Frontal cortex (tissue), 4 donors: ENCODE measurements around the gene ATG13. TPM values are rescaled to one million over a fixed set of nuclear protein-coding genes. Genes with fewer than 3 reads are reported as not detected.
"Not testable (repeated sequence)": the region's sequence is repeated elsewhere in the genome, so short reads cannot be mapped to it uniquely, and the experiment has no call there.

Experiments used
- DNase-seq, 2 donors: peaks; one replicate each; pipeline ENCODE4 v3.0.0; 2012; ENCODE audit warnings: low spot score in 2 of 2
- FAIRE-seq: peaks from 2 replicates; lab custom pipeline; 2012; peaks lifted over from hg19 to GRCh38; lab: Jason Lieb, UNC
- total RNA-seq: library from RNA; depleted of rRNA; stranded (reverse); fragments of >200 nt; gene quantifications from one replicate; pipeline ENCODE4 v1.2.3, GENCODE V29; 2014
- donor health status: control.
- donor health status: control.
- donor health status: control.

ATG13 gene
- total RNA-seq, 1 donor from 2014 or later, result 47.7 TPM

DNA sequence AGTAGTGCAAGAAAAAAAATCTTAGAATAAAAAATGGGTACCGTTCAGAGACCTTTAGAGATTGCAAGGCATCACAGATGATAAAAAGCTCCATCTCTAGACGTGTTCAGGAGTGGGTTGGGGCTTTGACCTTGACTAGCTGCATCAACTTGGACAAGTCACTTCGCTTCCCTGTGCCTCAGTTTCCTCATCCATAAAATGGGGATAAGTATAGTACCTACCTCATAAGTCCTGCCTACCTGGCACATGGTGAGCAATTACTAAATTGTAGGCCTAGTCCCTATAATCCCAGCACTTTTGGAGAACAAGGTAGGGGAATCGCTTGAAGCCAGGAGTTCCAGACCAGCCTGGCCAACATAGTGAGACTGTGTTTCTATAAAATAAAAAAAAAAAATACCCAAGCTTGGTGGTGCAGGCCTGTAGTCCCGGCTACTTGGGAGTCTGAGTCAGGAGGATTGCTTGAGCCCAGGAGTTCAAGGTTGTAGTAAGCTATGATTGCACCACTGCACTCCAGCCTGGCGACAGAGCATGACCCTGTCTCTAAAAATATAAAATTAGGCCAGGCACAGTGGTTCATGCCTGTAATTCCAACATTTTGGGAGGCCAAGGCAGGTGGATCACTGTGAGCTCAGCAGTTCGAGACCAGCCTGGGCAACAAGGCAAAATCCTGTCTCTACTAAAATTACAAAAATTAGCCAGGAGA, 95.7 kb downstream of the ATG13 start:
- DNase-seq, result no peak
- FAIRE-seq, result no peak

DNA sequence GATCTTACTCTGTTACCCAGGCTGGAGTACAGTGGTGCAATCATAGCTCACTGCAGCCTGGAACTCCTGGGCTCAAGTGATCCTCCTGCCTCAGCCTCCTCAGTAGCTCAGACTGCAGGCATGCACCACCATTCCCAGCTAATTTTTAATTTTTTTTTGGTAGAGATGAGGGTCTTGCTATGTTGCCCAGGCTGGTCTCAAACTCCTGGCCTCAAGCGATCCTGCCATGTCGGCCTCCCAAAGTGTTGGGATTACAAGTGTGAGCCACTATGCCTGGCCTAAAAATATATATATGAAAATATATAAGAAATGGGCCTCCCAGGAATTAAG, 100.4 kb downstream of the ATG13 start:
- DNase-seq, FAIRE-seq: not testable (repeated sequence)

DNA sequence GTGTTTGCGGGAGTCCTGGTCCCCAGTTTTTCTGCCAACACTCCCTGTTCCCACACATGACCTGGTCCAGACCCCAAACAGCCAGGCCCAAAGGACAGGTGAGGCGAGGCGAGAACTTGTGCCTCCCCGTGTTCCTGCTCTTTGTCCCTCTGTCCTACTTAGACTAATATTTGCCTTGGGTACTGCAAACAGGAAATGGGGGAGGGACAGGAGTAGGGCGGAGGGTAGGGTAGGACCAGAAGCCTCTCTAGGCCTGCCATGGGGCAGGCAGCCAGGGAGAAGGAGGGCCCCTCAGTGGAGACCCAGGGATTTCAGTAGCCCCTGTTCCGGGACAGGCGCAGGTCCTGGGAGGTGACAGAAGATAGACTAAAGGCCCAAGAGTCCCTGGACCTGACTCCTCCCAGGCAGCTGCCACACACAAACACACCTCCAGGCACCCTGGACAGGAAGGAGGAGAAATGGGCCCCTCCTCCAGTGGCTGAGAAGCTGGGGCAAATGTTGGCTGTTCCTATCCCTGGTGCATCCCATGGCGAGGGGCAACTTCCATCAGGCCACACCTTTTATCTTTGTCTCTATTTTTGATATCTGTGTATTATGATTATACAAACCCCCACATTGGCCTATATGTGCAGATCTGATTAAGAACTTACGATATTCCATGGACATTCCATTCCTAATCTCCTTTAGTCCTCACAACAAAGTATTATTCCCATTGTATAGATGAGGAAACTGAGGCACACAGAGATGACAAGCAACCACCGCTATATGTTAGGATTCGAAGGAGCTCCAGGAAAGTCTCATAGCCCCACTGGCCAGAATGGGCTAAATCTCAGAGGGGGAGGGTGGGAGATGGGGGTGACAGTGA, 101.0 kb downstream of the ATG13 start:
- no peak for FAIRE-seq

DNA sequence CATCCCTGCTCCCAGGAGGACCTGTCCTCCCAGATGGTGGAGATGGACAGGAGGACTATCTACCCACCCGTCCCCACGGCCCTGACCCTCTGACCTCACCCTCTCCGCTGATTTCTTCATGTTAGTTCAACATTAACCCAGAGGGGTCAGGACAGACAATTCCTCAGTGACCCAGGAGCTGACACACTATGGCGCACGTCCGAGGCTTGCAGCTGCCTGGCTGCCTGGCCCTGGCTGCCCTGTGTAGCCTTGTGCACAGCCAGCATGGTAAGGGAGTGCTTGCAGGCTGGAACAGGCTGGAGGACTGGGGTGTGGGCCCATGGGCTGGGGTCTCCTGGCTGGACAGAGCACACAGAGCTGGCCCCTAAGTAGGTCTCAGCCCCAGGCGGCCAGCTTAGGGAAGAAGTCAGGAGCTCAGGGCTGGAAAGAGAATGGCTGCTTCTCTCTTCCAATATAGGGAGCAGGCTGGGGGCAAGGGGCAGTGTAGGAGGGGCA, 101.7 kb downstream of the ATG13 start, which contains the start of gene F2:
TSS of gene F2 (plus strand) at position 166 of the 495 bp plus-strand sequence. CDS start at position 189, 23 bp downstream.
- DNase-seq (no peak), FAIRE-seq (no peak)

More for the DNA sequence above, 101.0 kb downstream of the ATG13 start:
- DNase-seq, result no peak

DNA sequence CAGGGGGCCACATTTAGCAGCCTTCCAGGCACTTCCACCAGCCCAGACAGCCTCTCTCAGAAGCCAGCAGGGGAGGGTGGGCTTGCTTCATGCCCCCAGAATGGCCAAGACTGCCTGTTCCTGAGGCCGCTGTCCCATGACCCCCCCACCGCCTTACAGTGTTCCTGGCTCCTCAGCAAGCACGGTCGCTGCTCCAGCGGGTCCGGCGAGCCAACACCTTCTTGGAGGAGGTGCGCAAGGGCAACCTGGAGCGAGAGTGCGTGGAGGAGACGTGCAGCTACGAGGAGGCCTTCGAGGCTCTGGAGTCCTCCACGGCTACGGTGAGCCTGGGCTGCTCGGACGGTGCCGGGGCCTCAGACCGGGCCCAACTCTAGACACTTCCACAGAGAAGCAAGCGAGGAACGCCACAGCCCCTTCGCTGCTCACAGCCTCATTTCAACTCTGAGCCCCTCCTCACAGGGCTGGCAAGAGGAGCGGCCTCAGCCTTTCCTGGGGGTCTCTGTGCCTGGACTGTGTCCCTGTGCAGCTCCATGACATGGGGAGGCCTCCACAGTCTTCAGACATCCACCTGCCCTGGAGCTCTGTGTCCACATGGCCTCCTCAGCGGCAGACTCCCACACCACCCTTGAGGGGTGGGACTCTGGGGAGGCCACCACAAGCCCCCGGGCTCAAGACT, 102.3 kb downstream of the ATG13 start:
- DNase-seq (no peak), FAIRE-seq (no peak)

DNA sequence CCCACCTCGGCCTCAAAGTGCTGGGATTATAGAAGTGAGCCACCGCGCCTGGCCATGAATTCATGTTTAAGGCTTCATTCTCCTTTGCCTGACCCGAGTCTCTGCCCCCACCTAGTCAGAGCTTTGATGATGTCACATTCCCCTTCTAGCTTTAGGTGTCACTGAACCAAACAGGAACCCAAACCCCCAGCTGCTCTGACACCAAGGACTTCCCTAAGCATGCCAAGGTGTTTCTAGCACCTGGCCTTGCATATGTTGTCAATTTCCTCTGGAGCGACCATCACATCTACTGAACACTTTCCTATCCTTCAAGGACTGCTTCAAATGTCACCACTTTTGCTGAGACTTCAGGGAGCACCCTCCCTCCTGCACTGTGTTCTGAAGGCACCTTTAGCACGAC, 103.9 kb downstream of the ATG13 start:
- FAIRE-seq, result no peak

DNA sequence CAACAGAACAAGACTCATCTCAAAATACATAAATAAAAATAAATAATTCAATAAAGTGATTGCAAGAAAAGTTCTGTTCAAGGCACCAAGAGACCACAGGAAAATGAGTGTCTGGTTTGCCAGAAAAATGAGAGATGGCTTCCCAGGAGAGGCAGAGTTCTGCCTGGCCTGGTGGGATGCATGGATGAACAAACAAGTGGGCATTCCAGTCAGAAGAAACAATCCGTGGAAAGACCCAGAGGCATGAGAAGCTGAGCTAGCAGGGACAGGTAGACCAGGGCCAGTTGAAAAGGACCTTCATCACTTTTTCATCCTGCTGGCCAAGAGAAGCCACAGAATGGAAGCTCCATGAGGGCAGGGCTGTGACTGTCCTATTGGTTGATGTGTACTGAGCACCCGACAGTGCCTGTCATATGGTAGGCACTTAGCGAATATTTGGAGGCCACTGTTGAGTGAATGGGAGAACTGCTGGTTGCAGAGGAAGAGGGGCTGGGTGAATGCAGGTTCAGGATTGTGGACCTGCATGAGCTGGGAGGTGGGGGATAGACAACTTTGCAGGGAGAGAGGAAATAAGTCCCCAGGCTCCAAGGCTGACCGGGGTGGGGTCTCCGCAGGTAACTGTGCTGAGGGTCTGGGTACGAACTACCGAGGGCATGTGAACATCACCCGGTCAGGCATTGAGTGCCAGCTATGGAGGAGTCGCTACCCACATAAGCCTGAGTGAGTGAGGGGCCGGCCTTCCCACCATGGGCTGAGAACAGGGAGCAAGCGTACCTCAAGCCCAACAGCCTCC, 105.4 kb downstream of the ATG13 start:
- FAIRE-seq (no peak), DNase-seq (no peak)

More for the DNA sequence above, 103.9 kb downstream of the ATG13 start:
- DNase-seq, result no peak

DNA sequence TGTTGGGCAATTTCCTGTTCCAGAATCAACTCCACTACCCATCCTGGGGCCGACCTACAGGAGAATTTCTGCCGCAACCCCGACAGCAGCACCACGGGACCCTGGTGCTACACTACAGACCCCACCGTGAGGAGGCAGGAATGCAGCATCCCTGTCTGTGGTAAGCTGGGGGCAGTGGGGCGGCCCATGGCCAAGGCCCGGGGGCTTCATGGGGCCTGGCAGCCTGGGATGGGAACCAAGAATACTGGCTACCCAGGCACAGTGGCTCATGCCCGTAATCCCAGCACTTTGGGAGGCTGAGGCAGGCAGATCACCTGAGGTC, 106.0 kb downstream of the ATG13 start:
- FAIRE-seq (no peak), DNase-seq (no peak)

DNA sequence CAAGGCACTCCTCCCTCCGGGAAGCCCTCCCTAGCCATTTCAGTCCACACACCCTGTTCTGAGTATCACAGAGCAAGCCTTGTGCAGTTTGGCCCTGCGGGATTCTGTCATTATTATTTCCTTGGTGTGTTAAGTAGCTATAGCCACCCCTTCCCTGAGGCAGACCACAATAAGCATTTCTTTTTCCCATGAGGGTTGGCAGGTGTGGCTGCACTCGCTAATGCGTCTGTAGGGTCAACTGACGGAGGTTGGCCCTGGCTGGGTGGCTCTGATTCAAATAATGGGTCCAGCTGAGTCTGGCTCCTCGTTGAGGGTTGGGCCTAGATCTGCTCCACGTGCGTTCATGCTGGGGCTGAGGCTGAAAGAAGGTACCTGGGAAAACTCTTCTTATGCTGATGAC, 106.7 kb downstream of the ATG13 start:
- no peak for DNase-seq
- no peak for FAIRE-seq

Other genes with a start within 250 kb of the ATG13 start
- gene MDK, start 235.9 kb upstream of the ATG13 start, total RNA-seq, result 11.4 TPM
- gene CHRM4, start 225.8 kb upstream of the ATG13 start, total RNA-seq, result 6.1 TPM
- gene AMBRA1, start 23.5 kb upstream of the ATG13 start, total RNA-seq, result 25.3 TPM
- 7.7 TPM for gene HARBI1, start 326 bp upstream of the ATG13 start, total RNA-seq
- gene ARHGAP1, start 83.1 kb downstream of the ATG13 start, total RNA-seq, result 13.5 TPM
- 4.5 TPM for gene ZNF408, start 83.5 kb downstream of the ATG13 start, total RNA-seq
- gene F2, start 101.7 kb downstream of the ATG13 start, total RNA-seq, result not detected
- gene CKAP5, start 228.7 kb downstream of the ATG13 start, total RNA-seq, result 196 TPM